ENCODE results near the gene ST3GAL3.

DNA sequence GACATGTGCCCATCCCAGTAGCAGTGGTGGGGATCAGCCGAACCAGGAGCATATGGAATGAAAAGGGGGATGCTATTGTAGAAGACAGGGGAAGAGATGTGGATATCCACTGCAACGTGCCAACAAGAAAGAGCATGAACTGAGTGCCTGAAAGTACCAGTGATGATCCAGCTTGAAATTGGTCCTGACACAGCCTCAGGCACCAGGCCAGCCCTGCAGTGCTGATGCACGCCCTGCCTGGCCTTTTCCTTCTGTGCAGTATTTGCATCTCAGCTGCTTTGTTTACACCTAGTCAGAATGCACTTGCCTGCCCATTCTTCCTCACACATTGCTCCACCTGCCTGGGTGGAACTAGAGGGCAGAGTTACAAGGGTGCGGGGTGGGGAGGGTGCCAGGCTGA lies 176.0 kb downstream of the ST3GAL3 start:
- no peak for TF ChIP-seq POLR2A (IDR thresholded peaks at IDR 0.05)
- TF ChIP-seq, protein P1, sequence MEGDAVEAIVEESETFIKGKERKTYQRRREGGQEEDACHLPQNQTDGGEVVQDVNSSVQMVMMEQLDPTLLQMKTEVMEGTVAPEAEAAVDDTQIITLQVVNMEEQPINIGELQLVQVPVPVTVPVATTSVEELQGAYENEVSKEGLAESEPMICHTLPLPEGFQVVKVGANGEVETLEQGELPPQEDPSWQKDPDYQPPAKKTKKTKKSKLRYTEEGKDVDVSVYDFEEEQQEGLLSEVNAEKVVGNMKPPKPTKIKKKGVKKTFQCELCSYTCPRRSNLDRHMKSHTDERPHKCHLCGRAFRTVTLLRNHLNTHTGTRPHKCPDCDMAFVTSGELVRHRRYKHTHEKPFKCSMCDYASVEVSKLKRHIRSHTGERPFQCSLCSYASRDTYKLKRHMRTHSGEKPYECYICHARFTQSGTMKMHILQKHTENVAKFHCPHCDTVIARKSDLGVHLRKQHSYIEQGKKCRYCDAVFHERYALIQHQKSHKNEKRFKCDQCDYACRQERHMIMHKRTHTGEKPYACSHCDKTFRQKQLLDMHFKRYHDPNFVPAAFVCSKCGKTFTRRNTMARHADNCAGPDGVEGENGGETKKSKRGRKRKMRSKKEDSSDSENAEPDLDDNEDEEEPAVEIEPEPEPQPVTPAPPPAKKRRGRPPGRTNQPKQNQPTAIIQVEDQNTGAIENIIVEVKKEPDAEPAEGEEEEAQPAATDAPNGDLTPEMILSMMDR (IDR thresholded peaks at IDR 0.05): no peak
